HepG2 (cell line): ENCODE measurements around the gene SFXN5. TPM values are rescaled to one million over a fixed set of nuclear protein-coding genes. Genes with fewer than 3 reads are reported as not detected.

Experiments
- MEF2D ChIP-seq: sonication (generic); formaldehyde crosslinking; IDR thresholded peaks from 2 replicates; pipeline ENCODE4 v1.5.1; 2020; ENCODE audit warnings: mild to moderate bottlenecking, missing genetic modification reagents
- SOX6 ChIP-seq, 2 experiments: fragments of 450-650 bp in 1 of 2; sonication (generic) in 1 of 2; formaldehyde crosslinking in 1 of 2; IDR thresholded peaks; 2 replicates each; pipeline versions ENCODE4 v1.4.0 to v1.6.1; 2017 to 2020; ENCODE audit warnings: antibody characterized with exemption in 1 of 2, mild to moderate bottlenecking in 1 of 2, missing genetic modification reagents in 1 of 2
- SRY ChIP-seq: sonication (generic); formaldehyde crosslinking; IDR thresholded peaks from 2 replicates; pipeline ENCODE4 v1.8.0; 2022; ENCODE audit warnings: mild to moderate bottlenecking, missing genetic modification reagents
- TMF1 ChIP-seq: sonication (generic); formaldehyde crosslinking; IDR thresholded peaks from 2 replicates; pipeline ENCODE4 v1.8.1; 2022; ENCODE audit warnings: low read depth, missing genetic modification reagents
- ZNF251 ChIP-seq: sonication (generic); formaldehyde crosslinking; IDR thresholded peaks from 2 replicates; pipeline ENCODE4 v1.9.0; 2021; ENCODE audit warnings: mild to moderate bottlenecking, missing genetic modification reagents
- ZNF331 ChIP-seq: sonication (generic); formaldehyde crosslinking; IDR thresholded peaks from 2 replicates; pipeline ENCODE4 v1.4.0; 2020; ENCODE audit warnings: missing genetic modification reagents
- ZNF558 ChIP-seq: sonication (generic); formaldehyde crosslinking; IDR thresholded peaks from 2 replicates; pipeline ENCODE4 v1.9.0; 2022; ENCODE audit warnings: mild to moderate bottlenecking, missing genetic modification reagents, borderline replicate concordance
- ZNF713 ChIP-seq: sonication (generic); formaldehyde crosslinking; IDR thresholded peaks from 2 replicates; pipeline ENCODE4 v1.4.0; 2020; ENCODE audit warnings: mild to moderate bottlenecking, missing genetic modification reagents
- ZNF749 ChIP-seq: sonication (generic); formaldehyde crosslinking; IDR thresholded peaks from 2 replicates; pipeline ENCODE4 v1.8.0; 2022; ENCODE audit warnings: mild to moderate bottlenecking, missing genetic modification reagents, moderate library complexity, borderline replicate concordance
- polyA plus RNA-seq, 8 experiments: library from polyadenylated mRNA; depleted of rRNA in 3 of 8; stranded (reverse) in 7 of 8; unstranded in 1 of 8; fragments of >200 nt; fragmentation: Illumina TruSeq in 4 of 8; extraction: Trizol in 4 of 8; gene quantifications; 2 replicates each; pipeline versions ENCODE4 v1.2.1 to v1.2.3, GENCODE V29; 2011 to 2016; ENCODE audit warnings: low read depth in 4 of 8, missing spikeins in 1 of 8, mixed read lengths in 1 of 8; ENCODE audit not compliant: insufficient read depth in 1 of 8
- total RNA-seq, 5 experiments: library from RNA; depleted of rRNA; stranded (reverse); fragments of >200 nt; fragmentation: Illumina TruSeq; extraction: Trizol; gene quantifications; 2 replicates each; pipeline ENCODE4 v1.2.3, GENCODE V29; 2016; ENCODE audit warnings: low read depth in 1 of 5
- TF ChIP-seq, protein P1 (sequence below): sonication (generic); formaldehyde crosslinking; IDR thresholded peaks from 2 replicates; pipeline ENCODE4 v1.4.0; 2020; ENCODE audit warnings: missing genetic modification reagents
- TF ChIP-seq, protein P2 (sequence below): IDR thresholded peaks from 2 replicates; pipeline ENCODE4 v1.6.1; 2016; ENCODE audit warnings: mild to moderate bottlenecking
- TF ChIP-seq, protein P3 (sequence below): sonication (generic); formaldehyde crosslinking; conservative IDR thresholded peaks from 2 replicates; pipeline ENCODE4 v1.4.0; 2020; ENCODE audit warnings: mild to moderate bottlenecking, missing genetic modification reagents, moderate library complexity
- TF ChIP-seq, protein P4 (sequence below): sonication (generic); formaldehyde crosslinking; IDR thresholded peaks from 2 replicates; pipeline ENCODE4 v1.5.0; 2020; ENCODE audit warnings: mild to moderate bottlenecking, low read depth, missing genetic modification reagents, borderline replicate concordance
- TF ChIP-seq, protein P5 (sequence below): IDR thresholded peaks from 2 replicates; pipeline ENCODE4 v1.6.1; 2018; ENCODE audit warnings: missing genetic modification reagents, mild to moderate bottlenecking, missing compliant biosample characterization
- TF ChIP-seq, protein P6 (sequence below): sonication (generic); formaldehyde crosslinking; IDR thresholded peaks from 2 replicates; pipeline ENCODE4 v1.5.0; 2020; ENCODE audit warnings: mild to moderate bottlenecking, missing genetic modification reagents, borderline replicate concordance

SFXN5 gene
- total and polyA plus RNA-seq, 2 of the 13 experiments (the other 11 are each of a cell fraction or from before 2014, with no cell fraction given): 34.9 to 37.4 TPM

DNA sequence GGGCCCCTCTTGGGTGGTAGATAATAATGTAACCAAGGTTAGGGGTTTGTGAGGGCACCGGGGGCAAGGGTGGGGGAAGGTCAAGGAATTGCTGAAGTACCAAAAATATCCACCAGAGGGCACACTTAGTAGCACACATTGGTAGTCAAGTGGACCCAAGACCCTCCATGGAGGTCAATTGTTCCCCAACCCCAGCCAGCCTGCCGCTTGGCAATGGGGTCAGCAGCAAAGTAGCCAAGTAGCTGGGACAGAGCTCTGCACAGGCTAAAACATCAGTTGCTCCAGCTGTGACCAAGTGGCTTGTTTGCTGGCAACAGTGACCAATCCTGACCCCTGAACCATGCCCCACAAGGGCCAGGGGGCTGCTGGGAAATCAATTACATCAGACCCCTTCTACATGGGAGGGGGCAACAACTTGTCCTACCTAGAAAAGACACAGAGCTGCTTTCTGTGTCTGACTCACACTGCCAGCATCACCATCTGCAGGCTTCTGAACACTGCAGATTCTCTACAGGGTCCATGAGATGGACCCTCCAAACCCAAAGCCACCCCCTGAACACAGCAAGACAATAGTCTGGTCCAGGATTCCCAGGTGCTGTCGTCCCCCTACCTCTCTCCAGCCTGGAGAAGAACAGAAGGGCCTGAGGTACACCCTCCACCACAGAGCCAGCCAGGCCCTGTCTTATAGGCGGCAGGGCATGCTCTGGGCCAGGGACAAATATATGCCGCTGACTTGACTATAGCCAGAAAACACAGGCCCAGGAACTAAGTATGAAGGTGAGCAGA, 78.2 kb downstream of the SFXN5 start (continued):
- TF ChIP-seq, protein P1, sequence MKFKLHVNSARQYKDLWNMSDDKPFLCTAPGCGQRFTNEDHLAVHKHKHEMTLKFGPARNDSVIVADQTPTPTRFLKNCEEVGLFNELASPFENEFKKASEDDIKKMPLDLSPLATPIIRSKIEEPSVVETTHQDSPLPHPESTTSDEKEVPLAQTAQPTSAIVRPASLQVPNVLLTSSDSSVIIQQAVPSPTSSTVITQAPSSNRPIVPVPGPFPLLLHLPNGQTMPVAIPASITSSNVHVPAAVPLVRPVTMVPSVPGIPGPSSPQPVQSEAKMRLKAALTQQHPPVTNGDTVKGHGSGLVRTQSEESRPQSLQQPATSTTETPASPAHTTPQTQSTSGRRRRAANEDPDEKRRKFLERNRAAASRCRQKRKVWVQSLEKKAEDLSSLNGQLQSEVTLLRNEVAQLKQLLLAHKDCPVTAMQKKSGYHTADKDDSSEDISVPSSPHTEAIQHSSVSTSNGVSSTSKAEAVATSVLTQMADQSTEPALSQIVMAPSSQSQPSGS: peak; percentile 26; the same call in 1 of the 2 replicates
- TF ChIP-seq, protein P2, sequence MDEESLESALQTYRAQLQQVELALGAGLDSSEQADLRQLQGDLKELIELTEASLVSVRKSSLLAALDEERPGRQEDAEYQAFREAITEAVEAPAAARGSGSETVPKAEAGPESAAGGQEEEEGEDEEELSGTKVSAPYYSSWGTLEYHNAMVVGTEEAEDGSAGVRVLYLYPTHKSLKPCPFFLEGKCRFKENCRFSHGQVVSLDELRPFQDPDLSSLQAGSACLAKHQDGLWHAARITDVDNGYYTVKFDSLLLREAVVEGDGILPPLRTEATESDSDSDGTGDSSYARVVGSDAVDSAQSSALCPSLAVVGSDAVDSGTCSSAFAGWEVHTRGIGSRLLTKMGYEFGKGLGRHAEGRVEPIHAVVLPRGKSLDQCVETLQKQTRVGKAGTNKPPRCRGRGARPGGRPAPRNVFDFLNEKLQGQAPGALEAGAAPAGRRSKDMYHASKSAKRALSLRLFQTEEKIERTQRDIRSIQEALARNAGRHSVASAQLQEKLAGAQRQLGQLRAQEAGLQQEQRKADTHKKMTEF (CRISPR knock-in tag): no peak
- TF ChIP-seq ZNF713 (CRISPR knock-in tag): no peak
- no peak for TF ChIP-seq ZNF331
- no peak for TF ChIP-seq SOX6 (IDR thresholded peaks at IDR 0.05)
- TF ChIP-seq SOX6 (CRISPR knock-in tag; IDR thresholded peaks at IDR 0.05): peak; percentile 46; the same call in 1 of the 2 replicates
- no peak for TF ChIP-seq ZNF251 (CRISPR knock-in tag)
- no peak for TF ChIP-seq TMF1 (CRISPR knock-in tag)
- peak; percentile 77 for TF ChIP-seq MEF2D (CRISPR knock-in tag)
- no peak for TF ChIP-seq ZNF558 (CRISPR knock-in tag)
- TF ChIP-seq, protein P3, sequence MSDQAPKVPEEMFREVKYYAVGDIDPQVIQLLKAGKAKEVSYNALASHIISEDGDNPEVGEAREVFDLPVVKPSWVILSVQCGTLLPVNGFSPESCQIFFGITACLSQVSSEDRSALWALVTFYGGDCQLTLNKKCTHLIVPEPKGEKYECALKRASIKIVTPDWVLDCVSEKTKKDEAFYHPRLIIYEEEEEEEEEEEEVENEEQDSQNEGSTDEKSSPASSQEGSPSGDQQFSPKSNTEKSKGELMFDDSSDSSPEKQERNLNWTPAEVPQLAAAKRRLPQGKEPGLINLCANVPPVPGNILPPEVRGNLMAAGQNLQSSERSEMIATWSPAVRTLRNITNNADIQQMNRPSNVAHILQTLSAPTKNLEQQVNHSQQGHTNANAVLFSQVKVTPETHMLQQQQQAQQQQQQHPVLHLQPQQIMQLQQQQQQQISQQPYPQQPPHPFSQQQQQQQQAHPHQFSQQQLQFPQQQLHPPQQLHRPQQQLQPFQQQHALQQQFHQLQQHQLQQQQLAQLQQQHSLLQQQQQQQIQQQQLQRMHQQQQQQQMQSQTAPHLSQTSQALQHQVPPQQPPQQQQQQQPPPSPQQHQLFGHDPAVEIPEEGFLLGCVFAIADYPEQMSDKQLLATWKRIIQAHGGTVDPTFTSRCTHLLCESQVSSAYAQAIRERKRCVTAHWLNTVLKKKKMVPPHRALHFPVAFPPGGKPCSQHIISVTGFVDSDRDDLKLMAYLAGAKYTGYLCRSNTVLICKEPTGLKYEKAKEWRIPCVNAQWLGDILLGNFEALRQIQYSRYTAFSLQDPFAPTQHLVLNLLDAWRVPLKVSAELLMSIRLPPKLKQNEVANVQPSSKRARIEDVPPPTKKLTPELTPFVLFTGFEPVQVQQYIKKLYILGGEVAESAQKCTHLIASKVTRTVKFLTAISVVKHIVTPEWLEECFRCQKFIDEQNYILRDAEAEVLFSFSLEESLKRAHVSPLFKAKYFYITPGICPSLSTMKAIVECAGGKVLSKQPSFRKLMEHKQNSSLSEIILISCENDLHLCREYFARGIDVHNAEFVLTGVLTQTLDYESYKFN (CRISPR knock-in tag): no peak
- TF ChIP-seq, protein P4, sequence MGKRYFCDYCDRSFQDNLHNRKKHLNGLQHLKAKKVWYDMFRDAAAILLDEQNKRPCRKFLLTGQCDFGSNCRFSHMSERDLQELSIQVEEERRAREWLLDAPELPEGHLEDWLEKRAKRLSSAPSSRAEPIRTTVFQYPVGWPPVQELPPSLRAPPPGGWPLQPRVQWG (CRISPR knock-in tag): no peak
- TF ChIP-seq, protein P5, sequence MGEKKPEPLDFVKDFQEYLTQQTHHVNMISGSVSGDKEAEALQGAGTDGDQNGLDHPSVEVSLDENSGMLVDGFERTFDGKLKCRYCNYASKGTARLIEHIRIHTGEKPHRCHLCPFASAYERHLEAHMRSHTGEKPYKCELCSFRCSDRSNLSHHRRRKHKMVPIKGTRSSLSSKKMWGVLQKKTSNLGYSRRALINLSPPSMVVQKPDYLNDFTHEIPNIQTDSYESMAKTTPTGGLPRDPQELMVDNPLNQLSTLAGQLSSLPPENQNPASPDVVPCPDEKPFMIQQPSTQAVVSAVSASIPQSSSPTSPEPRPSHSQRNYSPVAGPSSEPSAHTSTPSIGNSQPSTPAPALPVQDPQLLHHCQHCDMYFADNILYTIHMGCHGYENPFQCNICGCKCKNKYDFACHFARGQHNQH (CRISPR knock-in tag): peak; percentile 33; the same call in 1 of the 2 replicates
- TF ChIP-seq, protein P6, sequence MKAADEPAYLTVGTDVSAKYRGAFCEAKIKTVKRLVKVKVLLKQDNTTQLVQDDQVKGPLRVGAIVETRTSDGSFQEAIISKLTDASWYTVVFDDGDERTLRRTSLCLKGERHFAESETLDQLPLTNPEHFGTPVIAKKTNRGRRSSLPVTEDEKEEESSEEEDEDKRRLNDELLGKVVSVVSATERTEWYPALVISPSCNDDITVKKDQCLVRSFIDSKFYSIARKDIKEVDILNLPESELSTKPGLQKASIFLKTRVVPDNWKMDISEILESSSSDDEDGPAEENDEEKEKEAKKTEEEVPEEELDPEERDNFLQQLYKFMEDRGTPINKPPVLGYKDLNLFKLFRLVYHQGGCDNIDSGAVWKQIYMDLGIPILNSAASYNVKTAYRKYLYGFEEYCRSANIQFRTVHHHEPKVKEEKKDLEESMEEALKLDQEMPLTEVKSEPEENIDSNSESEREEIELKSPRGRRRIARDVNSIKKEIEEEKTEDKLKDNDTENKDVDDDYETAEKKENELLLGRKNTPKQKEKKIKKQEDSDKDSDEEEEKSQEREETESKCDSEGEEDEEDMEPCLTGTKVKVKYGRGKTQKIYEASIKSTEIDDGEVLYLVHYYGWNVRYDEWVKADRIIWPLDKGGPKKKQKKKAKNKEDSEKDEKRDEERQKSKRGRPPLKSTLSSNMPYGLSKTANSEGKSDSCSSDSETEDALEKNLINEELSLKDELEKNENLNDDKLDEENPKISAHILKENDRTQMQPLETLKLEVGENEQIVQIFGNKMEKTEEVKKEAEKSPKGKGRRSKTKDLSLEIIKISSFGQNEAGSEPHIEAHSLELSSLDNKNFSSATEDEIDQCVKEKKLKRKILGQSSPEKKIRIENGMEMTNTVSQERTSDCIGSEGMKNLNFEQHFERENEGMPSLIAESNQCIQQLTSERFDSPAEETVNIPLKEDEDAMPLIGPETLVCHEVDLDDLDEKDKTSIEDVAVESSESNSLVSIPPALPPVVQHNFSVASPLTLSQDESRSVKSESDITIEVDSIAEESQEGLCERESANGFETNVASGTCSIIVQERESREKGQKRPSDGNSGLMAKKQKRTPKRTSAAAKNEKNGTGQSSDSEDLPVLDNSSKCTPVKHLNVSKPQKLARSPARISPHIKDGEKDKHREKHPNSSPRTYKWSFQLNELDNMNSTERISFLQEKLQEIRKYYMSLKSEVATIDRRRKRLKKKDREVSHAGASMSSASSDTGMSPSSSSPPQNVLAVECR (CRISPR knock-in tag): no peak
- no peak for TF ChIP-seq SRY (CRISPR knock-in tag)
- TF ChIP-seq ZNF749: no peak
